DMS53 (cell line): ENCODE results near the gene ATOH1.

ENCODE experiments used
- DNase-seq: peaks from one replicate; lab custom pipeline; 2025; lab: John Stamatoyannopoulos, UW

The ATOH1 gene

GRCh38 chr4:93835929-93836328, 7.4 kb downstream of the ATOH1 start:
- DNase-seq: no peak

GRCh38 chr4:93839704-93840103, 11.2 kb downstream of the ATOH1 start:
- DNase-seq: no peak

- no peak for DNase-seq
Measured at GRCh38 chr4:93841803-93842345, 13.3 kb downstream of the ATOH1 start.

GRCh38 chr4:93842601-93843252, 14.2 kb downstream of the ATOH1 start:
- peak; percentile 82 for DNase-seq

GRCh38 chr4:93843772-93844171, 15.2 kb downstream of the ATOH1 start:
- peak; percentile 38 for DNase-seq

- DNase-seq: no peak
Measured at GRCh38 chr4:93852680-93853079, 24.1 kb downstream of the ATOH1 start.

- no peak for DNase-seq
Measured at GRCh38 chr4:93855926-93856325, 27.4 kb downstream of the ATOH1 start.

GRCh38 chr4:93865650-93866049, 37.1 kb downstream of the ATOH1 start:
- peak; percentile 3 for DNase-seq

- no peak for DNase-seq
Measured at GRCh38 chr4:93867416-93868001, 39.0 kb downstream of the ATOH1 start.

- DNase-seq: no peak
Measured at GRCh38 chr4:93870876-93871458, 42.4 kb downstream of the ATOH1 start.

- no peak for DNase-seq
Measured at GRCh38 chr4:93876754-93877153, 48.2 kb downstream of the ATOH1 start.

GRCh38 chr4:93878566-93878965, 50.0 kb downstream of the ATOH1 start:
- DNase-seq: no peak

- no peak for DNase-seq
Measured at GRCh38 chr4:93879919-93880318, 51.4 kb downstream of the ATOH1 start.
